NOMO-1 treated with DMSO at 0.1 percent for 48 hours (cell line): Measurements from ENCODE around the gene CCDC61.

Experiments used
- DNase-seq: peaks from one replicate; lab custom pipeline; 2025; ENCODE audit not compliant: unreplicated experiment; lab: John Stamatoyannopoulos, UW

The CCDC61 gene, protein sequence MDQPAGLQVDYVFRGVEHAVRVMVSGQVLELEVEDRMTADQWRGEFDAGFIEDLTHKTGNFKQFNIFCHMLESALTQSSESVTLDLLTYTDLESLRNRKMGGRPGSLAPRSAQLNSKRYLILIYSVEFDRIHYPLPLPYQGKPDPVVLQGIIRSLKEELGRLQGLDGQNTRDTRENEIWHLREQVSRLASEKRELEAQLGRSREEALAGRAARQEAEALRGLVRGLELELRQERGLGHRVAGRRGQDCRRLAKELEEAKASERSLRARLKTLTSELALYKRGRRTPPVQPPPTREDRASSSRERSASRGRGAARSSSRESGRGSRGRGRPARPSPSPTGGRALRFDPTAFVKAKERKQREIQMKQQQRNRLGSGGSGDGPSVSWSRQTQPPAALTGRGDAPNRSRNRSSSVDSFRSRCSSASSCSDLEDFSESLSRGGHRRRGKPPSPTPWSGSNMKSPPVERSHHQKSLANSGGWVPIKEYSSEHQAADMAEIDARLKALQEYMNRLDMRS

GRCh38 chr19:45994998-45995714 is at the start of gene CCDC61:
CCDC61 (plus strand) TSS chr19:45995467; CDS start chr19:46003019, 7,552 bp downstream.
- peak; percentile 99 for DNase-seq

- DNase-seq = no peak
These were observed 47.3 kb upstream of the CCDC61 start for GRCh38 chr19:45947926-45948325.

GRCh38 chr19:45952341-45952685 is 43.0 kb upstream of the CCDC61 start:
- no peak for DNase-seq

DNA sequence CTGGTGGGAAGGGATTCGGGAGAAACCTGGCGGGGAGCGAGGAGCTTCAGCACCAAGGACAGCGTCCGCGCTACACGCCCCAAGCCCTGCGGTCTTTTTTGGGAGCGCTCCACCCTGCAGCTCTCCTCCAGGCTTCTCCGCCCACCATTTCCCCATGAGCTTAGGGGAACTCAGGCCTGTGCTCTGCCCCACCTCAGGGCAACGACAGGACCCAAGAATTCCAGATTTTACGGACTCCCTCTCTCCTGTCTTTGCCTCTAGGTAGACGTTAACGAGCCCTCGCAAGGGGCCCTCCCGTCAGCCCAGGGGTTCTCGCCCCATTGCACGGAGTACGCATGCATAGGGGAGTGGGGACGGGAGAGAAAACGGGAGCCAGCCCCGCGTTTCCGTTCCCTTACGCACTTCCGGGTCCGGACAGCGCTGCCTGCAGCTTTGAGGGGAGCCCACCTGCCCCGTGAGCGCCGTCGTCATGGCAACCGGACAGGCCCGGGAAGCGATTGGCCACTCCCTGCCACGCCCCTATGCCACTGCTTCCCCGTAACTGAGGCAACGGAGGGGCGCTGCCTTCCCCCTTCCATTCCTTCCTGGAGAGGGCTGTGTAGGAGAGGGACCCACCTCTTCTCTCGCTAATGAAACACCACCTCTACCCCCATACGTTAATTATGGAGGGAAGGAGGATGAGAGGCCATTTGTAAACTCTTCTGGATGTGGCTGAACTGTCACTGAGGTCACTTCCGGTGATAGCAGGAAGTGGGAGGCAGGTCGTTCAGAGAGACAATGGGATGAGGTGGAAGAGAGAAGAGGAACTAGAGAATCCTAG is 42.4 kb upstream of the CCDC61 start:
- peak; percentile 14 for DNase-seq

DNA sequence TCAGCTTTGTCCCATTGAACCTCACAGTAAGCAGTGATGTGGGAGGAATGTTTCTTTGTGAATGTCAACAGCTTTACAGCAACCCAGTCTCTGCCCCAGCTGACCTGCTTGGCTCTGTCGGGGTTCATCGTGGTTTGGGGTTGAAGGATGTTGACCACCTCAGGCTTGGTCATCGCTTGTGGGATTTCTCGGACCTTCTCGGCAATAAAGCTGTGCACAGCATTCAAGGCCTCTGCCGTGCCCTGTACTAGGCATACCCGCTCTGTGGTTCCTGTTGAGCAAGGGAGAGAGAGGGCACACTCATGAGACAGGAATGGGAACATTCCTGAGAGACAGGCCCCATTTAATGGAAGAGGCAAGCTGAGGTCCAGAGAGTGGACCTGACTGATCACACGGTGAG is 41.6 kb upstream of the CCDC61 start:
- DNase-seq = no peak

- no peak for DNase-seq
These were observed 41.1 kb upstream of the CCDC61 start for GRCh38 chr19:45954156-45954555.

DNA sequence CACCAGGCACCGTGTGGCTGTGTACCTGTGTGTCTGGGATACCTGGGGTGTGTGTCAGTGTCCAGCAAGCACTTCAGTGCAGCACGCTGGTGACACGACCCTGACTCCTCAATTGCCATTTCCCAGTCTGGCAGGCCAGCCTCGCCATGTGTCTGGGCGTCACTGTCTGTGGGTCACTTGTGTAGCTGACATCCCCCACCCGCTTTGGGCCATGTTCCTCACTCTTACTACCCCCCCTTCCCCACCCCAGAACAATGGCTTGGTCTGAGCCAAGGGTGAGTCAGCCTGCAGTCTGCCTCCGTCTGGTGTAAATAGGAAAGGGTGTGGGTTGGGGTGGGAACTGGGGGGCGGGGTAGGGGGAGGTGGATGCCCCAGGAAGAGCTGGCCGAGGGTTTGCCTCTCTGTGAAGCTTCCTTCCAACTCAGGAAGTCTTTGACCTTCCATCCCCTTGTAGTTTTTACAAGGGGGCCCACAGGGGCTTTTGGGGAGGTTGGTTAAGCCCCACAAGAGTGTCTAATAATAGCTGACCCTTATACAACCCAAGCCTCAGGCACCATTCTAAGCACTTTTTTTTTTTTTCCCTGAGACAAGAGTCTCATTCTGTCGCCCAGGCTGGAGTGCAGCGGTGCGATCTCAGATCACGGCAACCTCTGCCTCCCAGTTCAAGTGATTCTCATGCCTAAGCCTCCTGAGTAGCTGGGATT is 39.2 kb upstream of the CCDC61 start:
- DNase-seq = no peak

GRCh38 chr19:45958320-45958719 is 36.9 kb upstream of the CCDC61 start:
- no peak for DNase-seq

DNA sequence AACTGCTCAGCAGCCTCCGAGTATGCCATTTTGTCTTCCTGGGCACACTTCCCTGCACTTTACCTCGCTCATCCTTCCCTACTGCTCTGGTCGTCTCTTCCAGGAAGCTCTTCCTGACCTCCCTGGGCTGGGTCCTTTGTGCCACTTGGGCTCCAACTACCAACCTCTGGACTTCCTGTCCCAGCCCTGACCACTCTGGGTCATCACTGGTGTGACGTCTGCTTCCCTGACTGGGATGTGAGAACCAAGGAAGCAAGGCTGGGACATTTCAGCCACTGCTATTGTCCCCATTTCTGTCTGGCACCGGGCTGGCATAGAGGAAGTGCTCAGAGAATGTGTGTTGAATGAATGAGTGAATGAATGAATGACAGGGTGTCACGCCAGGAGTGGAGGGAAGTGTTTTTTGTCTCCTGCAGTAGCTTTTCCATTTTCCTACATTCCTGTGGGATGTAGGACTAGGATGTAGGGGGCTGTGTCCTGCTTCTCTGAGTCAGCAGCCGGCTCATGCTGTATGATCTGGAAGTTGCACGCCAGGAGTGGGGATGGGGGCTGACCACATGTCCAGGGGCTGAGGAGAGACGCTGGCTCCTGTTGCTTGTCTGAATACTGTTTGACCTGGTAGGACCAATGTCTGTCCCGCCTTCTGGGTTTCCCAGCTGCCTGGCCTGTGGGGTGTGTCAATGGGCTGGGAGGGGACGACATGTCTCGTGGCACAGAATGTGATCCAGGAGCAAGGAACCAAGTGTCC is 36.3 kb upstream of the CCDC61 start:
- no peak for DNase-seq

DNA sequence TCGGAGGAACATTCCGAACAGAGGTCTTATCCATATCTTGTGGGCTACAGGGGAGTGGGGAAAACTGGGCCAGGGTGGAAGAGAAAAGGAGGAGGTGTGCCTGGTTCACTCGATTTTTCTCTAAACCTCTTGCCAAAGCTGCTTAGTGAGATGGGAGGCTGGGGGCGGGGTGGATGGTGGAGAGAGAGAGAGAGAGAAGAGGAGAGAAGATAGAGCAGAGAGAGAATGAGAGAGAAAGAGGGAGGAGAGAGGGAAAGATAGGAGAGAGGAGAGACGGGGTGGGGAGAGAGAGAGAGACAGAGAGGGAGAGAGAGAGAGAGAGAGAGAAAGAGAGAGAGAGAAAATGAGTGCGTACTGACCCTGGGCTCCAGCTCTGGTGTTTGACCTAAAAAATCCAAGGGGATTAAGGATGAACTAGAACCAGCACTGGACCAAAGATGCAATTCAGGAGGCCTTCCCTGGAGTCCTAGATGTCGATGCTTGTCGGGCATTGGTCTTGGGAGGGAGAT is 35.7 kb upstream of the CCDC61 start:
- DNase-seq = no peak

DNA sequence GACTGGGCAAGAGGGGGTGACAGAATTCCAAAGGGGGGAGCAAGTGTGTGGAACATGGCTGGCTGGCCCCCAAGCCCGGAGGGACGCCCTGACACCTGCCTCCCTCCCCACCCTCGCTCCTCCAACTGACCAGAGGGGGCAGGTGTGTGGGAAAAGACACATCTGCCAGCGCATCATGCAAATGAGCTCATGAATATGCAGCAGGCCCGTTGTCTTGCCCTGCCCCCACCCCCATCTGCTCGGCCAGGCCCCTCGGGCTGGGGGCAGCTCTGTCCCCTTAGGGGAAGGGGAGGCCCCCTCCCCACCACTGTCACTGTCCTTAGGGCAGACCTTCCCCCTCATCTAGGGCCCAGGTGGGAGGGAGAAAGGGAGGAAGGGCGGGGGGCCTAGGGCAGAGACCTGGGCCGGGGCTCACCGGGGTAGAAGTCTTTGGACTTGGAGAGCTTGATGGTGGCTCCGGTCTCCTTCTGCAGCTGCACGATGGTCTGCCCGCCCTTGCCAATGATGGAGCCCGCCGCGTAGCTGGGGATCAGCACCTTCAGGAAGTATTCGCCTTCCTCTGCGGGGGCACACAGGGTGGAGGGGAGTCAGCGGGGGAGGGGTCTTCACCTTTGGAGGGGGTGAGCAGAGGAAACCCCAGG is 34.6 kb upstream of the CCDC61 start:
- DNase-seq = no peak

DNA sequence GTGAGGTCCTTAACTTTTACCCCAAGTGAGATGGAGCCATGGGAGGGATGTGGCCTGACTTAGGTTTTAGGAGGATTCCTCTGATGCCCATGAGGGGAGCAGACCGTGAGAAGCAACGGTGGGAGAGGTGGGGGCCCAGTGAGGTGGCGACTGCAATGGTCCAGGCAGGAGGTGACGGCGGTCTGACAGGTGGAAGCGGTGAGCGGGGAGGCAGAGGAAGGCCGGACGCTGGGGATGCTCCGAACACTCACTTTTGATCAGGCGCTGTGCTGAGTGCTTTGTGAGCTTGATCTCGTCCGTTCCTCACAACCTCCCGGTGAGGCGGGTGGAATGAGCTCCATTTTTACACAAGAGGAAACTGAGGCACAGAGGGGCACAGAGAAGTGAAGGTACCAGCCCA is 33.2 kb upstream of the CCDC61 start:
- DNase-seq = no peak

DNA sequence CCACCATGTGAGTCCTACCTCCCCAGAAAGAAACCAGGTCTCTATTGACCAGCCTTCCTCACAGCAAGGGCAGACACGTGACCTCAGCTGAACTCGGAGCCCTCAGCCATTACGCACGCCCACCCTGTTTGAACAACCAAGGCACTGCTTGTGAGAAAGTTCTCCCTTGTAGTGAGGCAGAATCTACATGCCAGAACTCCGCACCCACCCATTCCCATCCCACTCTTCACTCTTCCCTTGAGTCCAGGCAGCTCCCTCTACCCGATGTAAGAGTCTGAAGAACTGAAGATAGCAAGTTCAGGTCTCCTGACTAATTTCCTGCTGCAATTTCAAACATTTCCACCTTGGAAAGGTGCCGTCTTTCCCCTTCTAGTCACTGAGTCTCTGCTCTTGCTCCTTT is 28.0 kb upstream of the CCDC61 start:
- no peak for DNase-seq

GRCh38 chr19:45968626-45969025 is 26.6 kb upstream of the CCDC61 start:
- DNase-seq = no peak

GRCh38 chr19:45969676-45970075 is 25.6 kb upstream of the CCDC61 start:
- DNase-seq = no peak

- no peak for DNase-seq
These were observed 23.9 kb upstream of the CCDC61 start for GRCh38 chr19:45971260-45971902.

GRCh38 chr19:45972081-45972946 is 23.0 kb upstream of the CCDC61 start:
- DNase-seq = no peak

DNA sequence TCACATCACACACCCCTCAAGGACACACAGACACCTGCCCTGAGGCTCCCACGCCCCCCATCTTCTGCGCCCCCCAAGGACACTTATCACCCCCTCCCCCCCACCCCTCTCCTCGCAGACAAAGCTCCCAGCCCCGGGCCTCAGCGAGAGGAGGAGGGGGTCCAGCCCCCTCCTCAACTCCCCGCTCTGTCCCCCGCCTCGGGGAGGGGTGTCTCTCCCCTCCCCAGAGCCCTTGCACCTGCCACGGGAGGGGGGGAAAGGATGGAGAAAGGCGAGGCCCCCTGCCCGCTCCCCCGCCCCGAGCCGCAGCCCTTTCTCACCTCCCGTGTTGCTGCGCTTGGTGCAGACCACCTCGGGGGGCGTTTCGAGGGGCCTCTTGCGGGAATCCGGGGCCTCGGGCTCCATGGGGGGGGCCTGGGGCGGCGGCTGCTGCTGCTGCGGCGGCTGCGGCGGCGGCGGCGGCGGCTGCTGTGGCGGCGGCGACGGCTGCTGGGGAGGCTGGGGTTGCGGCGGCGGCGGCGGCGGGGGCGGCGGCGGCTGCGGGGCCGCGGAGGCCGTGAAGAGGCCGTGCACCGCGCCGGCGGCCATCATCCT is 22.2 kb upstream of the CCDC61 start:
- no peak for DNase-seq
